ENCODE results near the gene P2RX7.
A peak's percentile ranks its signal among the peaks of the same experiment; 100 is the strongest.

The P2RX7 gene

DNA sequence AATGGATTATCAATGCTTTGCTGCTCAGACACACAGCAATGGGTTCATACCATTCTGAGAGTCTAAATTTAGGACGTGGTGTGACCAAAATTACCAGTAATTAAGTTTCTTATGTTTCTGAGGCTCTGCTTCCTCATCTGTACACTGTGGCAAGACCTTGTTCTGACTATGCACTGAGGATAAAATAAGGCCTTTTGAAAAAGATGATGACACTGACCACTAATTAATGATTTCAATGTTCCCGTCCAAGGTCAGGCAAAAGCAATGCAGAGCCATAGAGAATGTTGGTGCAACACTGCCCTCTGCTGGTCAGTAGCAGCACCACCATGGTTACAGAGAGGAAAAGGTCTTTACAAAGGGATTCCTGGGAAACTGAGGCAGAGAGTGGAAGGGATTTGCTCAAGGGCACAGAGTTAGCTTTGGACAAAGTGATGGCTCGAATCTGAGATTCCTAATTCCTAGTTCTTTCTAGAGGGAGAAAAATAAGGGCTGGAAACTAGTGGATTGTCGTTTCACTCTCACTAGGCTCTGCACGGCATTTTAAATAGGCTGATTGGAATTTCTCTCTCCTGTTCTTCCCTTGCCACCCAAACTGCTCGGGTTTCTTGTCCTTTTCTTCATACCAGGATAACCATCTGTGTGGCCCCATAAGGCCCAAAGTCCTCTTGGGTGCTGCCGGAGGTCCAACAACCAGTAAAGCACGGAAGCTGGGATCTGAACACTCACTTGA, 22.3 kb upstream of the P2RX7 start:
- peak; percentile 84 for DNase-seq (ENCODE audit: low spot score)

- DNase-seq (ENCODE audit: low spot score): no peak
Measured at GRCh38 chr12:121111684-121112083, 21.0 kb upstream of the P2RX7 start.

DNA sequence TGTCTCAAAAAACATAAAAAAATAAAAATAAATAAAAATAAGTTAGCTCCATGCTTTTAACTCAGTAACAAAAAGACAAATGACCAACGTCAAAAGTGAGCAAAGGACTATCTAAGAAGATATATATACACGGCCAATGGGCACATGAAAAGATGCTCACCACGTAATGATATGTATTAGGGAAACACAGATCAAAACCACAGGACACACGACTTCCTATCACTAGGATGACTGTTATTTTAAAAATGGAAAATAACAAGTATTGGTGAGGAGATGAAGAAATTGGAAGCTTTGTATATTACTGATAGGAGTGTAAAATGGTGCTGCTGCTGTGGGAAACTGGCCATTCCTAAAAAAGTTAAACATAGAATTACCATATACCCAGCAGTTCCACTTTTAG, 20.2 kb upstream of the P2RX7 start:
- DNase-seq (ENCODE audit: low spot score): no peak

GRCh38 chr12:121113057-121113456, 19.6 kb upstream of the P2RX7 start:
- DNase-seq (ENCODE audit: low spot score): no peak

DNA sequence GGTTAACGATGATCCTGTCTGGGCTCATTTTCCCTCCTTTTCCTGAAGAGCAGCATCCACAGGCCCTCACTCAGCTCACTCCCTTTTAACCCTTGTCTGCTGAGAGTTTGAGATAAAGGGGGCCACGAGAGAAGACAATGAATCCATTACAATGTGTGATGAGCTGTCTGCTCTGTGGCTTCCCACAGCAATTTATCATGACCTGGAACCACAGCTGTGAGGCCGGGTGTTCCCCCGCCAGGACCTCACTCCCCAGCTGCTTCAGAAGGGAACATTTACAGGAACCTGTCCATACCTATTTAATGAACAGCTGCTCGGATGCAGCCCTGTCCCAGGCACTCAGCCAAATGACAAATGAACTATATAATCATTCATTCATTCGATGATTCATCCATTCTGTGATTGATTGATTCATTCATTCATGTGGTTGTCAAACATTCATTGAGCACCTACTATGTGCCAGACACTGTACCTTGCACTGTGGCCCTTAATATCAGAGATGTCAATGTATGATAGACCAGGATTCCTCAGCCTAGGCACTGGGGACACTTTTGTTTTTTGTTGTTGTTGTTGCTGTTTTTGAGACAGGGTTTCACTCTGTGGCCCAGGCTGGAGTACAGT, 18.5 kb upstream of the P2RX7 start:
- no peak for DNase-seq (ENCODE audit: low spot score)

DNA sequence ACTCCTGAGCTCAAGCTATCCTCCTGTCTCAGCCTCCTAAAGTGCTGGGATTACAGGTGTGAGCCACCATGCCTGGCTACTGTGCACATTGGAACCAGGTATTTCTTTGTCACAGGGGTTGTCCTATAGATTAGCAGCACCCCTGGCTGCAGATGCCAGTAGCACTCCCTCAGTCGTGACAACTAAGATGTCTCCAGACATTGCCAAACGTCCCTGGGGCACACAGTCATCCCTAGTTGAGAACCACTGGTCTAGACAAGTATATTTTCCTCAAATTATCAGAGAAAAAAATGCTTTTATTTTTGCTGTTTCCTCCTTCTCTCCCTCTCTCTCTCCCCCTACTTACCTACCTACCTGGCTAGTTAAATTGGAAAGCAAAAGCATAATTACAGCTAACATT, 17.9 kb upstream of the P2RX7 start:
- DNase-seq (ENCODE audit: low spot score): no peak

DNA sequence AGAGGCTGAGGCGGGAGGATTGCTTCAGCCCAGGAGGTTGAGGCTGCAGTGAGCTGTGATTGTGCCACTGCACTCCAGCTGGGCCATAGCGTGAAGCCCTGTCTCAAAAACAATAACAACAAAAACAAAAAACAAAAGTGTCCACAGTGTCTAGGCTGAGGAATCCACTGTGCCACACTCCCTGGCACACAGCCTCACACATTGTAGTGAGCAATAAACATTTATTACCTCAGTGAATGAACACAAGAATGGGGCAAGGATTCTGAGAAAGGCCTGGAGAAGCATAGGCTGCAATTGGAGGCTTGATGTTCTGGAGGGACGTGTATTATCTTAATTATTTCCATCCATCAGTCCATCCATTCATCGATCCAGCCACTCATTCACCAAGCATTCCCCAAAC, 17.1 kb upstream of the P2RX7 start:
- no peak for DNase-seq (ENCODE audit: low spot score)

- DNase-seq (ENCODE audit: low spot score): no peak
Measured at GRCh38 chr12:121116318-121117225, 16.1 kb upstream of the P2RX7 start.

- DNase-seq (ENCODE audit: low spot score): no peak
Measured at GRCh38 chr12:121117226-121117777, 15.4 kb upstream of the P2RX7 start.

GRCh38 chr12:121120323-121120722, 12.4 kb upstream of the P2RX7 start:
- DNase-seq (ENCODE audit: low spot score): no peak

DNA sequence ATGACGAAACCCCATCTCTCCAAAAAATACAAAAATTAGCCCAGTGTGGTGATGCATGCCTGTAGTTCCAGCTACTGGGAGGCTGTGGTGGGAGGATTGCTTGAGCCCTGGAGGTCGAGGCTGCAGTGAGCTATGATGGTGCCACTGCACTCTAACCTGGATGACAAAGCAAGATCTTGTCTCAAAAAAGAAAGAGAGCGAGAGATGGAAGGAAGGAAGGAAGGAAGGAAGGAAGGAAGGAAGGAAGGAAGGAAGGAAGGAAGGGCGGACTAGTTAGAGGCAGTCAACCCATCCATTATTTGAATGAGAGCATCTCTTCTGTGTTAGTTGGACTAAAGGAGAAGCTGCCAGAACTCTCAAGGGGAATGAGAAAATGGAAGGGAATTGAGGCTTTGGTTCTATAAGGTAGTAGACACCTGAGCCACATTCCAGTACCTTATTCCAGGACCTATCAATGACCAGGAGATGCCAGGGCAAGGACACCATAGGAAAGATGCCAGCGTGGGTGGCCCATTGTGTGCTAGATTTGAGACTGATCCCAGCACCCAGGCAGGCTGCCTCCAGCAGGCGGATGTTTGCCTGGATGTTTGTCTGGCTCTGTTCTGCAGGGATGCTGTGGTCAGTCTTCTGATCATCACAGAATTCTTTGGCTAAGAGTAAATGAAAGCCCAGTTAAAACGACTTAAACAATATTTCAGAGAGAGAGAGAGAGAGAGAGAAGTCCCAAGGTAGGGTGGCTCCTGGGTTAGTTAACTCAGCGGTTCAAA, 11.5 kb upstream of the P2RX7 start:
- no peak for DNase-seq (ENCODE audit: low spot score)

GRCh38 chr12:121121805-121122204, 10.9 kb upstream of the P2RX7 start:
- DNase-seq (ENCODE audit: low spot score): no peak

DNA sequence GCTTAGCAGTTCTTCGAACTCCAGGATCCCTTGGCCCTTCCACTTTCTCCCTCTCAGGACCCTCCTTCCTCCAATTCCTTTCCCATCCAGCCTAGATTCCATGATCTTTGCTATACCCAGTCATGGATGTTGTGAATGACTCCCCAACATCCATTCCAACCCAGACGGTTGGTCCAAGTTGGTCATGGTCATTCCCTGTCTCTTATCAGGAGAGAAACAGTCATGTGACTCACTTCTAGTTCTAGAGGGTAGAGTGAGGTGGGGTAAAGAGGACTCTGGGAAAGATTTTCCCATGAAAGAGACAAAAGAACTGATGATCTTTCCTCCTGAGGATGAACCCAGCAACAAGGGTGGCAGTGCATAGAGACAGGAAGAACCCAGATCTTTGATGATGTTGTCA, 9.2 kb upstream of the P2RX7 start:
- DNase-seq (ENCODE audit: low spot score): no peak

DNA sequence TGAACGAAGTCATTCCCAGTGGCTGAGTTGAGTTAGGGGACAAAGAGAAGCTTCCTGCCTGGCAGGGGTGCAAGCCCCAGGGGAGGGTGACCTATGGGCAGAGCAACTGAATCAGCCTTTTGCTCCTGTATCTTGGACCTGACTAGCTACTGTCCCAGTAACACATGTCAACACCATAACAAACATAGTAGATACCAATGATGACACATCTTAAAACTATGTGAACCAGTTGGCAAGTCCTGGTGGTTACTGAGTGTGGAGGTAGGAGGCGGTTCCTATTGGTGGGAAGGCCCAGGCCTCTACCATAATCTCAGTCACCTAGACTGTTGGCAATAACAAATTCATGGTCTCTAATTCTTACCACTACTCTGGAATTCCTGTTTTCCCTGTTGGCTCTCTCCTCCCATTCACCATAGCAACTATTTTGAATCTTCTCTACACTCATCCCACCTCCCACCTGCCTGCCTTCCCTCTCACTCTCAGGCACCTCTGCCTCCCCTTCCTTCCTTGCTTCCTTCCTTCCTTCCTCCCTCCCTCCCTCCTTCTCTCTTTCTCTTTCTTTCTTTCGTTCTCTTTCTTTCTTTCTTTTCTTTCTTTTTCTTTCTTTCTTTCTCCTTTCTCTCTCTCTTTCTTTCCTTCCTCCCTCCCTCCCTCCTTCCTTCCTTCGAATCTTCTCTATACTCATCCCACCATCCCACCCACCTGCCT, 8.1 kb upstream of the P2RX7 start:
- DNase-seq (ENCODE audit: low spot score): no peak

GRCh38 chr12:121127501-121127900, 5.2 kb upstream of the P2RX7 start:
- no peak for DNase-seq (ENCODE audit: low spot score)

GRCh38 chr12:121128908-121129810, 3.5 kb upstream of the P2RX7 start:
- peak; percentile 73 for DNase-seq (ENCODE audit: low spot score)

GRCh38 chr12:121129811-121130147, 2.9 kb upstream of the P2RX7 start:
- DNase-seq (ENCODE audit: low spot score): no peak

- no peak for DNase-seq (ENCODE audit: low spot score)
Measured at GRCh38 chr12:121130866-121131373, 1.8 kb upstream of the P2RX7 start.

DNA sequence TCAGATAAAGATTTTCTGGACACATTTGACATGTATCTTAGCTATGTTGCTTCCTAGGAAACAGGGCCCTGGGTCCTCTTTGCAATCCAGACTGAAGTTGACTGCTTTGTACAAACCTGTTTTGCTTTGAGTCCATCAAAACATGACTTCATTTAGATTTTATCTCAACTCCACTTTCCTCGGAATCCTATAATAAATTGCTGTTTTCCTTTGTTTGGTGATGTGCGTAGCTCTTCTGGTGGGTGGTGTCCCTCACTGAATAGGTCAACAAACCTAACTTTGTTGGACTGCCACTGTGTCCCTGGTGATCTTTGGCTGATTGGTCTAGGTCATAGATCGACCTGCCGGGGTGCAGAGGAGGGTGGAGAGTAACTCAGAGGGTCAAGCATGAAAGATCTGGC, 735 bp upstream of the P2RX7 start:
- DNase-seq (ENCODE audit: low spot score): no peak

DNA sequence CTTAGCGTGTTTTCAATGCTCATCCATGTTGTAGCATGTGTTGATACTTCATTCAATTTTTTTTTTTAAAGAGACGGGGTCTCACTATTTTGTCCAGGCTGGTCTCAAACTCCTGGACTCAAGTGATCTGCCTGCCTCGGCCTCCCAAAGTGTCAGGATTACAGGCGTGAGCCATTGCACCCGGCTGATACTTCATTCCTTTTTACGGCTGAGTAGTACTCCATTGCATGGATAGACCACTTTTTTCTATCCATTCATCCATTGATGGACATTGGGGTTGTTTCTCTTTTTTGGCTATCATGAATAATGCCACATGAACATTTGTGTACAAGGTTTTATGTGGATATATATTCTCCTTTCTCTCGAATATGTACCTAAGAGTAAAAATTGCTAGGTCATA, 1.2 kb downstream of the P2RX7 start:
- DNase-seq (ENCODE audit: low spot score): no peak

All from cerebellar cortex (tissue), 1 donor.